GM23338 (cell line): ENCODE results near the gene TNFAIP8L1. TPM values are rescaled to one million over a fixed set of nuclear protein-coding genes. Genes with fewer than 3 reads are reported as not detected.

ENCODE experiments used
- ATAC-seq: fragments of 200-7000 bp; cut with Tn5 transposase; 3 replicates; pipeline ENCODE4 v1.9.1; 2020
- DNase-seq: peaks from one replicate; pipeline ENCODE4 v3.0.0-alpha.2; 2015; ENCODE audit warnings: low spot score
- H2AFZ ChIP-seq: fragments of 200-600 bp; sonication (generic); 2 replicates; pipeline ENCODE4 v1.8.0; 2016; ENCODE audit warnings: antibody characterized with exemption, mild to moderate bottlenecking, moderate library complexity
- H3F3A ChIP-seq: fragments of 200-600 bp; sonication (generic); replicated peaks from 2 replicates; pipeline ENCODE4 v1.8.0; 2017; ENCODE audit warnings: antibody characterized with exemption, mixed run types, low read depth
- H3K27ac ChIP-seq: fragments of 200-600 bp; sonication (generic); 2 replicates; pipeline ENCODE4 v1.6.1; 2016; ENCODE audit warnings: low read depth
- H3K27me3 ChIP-seq: fragments of 200-600 bp; sonication (generic); 2 replicates; pipeline ENCODE4 v1.8.0; 2016; ENCODE audit warnings: mild to moderate bottlenecking, mixed run types, moderate library complexity; ENCODE audit not compliant: insufficient read depth
- H3K36me3 ChIP-seq: fragments of 200-600 bp; sonication (generic); 2 replicates; pipeline ENCODE4 v1.8.0; 2016; ENCODE audit warnings: mild to moderate bottlenecking; ENCODE audit not compliant: insufficient read depth
- H3K4me1 ChIP-seq: fragments of 200-600 bp; sonication (generic); 2 replicates; pipeline ENCODE4 v1.8.0; 2016; ENCODE audit warnings: mild to moderate bottlenecking, moderate library complexity; ENCODE audit not compliant: insufficient read depth
- H3K4me2 ChIP-seq: fragments of 200-600 bp; sonication (generic); 2 replicates; pipeline ENCODE4 v1.7.1; 2017; ENCODE audit warnings: mixed run types
- H3K4me3 ChIP-seq: fragments of 200-600 bp; sonication (generic); 2 replicates; pipeline ENCODE4 v1.6.1; 2016; ENCODE audit warnings: mixed run types
- H3K79me2 ChIP-seq: fragments of 200-600 bp; sonication (generic); replicated peaks from 2 replicates; pipeline ENCODE4 v1.8.0; 2017; ENCODE audit warnings: mild to moderate bottlenecking; ENCODE audit not compliant: insufficient read depth
- H3K9me2 ChIP-seq: fragments of 200-600 bp; sonication (generic); 2 replicates; pipeline ENCODE4 v1.8.0; 2017; ENCODE audit not compliant: insufficient read depth
- H4K20me1 ChIP-seq: fragments of 200-600 bp; sonication (generic); replicated peaks from 2 replicates; pipeline ENCODE4 v1.8.0; 2017; ENCODE audit warnings: mild to moderate bottlenecking; ENCODE audit not compliant: insufficient read depth
- H3K27ac Mint-ChIP-seq: 2 replicates; pipeline ENCODE4 v1.8.0; 2020; ENCODE audit warnings: inconsistent platforms, mild to moderate bottlenecking, moderate library complexity, mixed read lengths
- H3K27me3 Mint-ChIP-seq: 3 replicates; pipeline ENCODE4 v1.8.0; 2022; ENCODE audit warnings: low read depth, mild to moderate bottlenecking, moderate library complexity, mixed read lengths, inconsistent platforms; ENCODE audit not compliant: insufficient read depth, poor library complexity
- H3K36me3 Mint-ChIP-seq: 3 replicates; pipeline ENCODE4 v1.8.0; 2021; ENCODE audit warnings: low read depth, mild to moderate bottlenecking, inconsistent platforms, moderate library complexity, mixed read lengths
- H3K4me1 Mint-ChIP-seq: 3 replicates; pipeline ENCODE4 v1.8.0; 2020; ENCODE audit warnings: mild to moderate bottlenecking, inconsistent platforms, mixed read lengths
- H3K4me3 Mint-ChIP-seq: 3 replicates; pipeline ENCODE4 v1.8.0; 2021; ENCODE audit warnings: moderate library complexity, mild to moderate bottlenecking, inconsistent platforms, mixed read lengths
- H3K9me3 Mint-ChIP-seq: 3 replicates; pipeline ENCODE4 v1.8.0; 2020; ENCODE audit warnings: moderate library complexity, mild to moderate bottlenecking, inconsistent platforms, mixed read lengths
- CREB1 ChIP-seq: fragments of 250-450 bp; sonication (Bioruptor Pico); IDR thresholded peaks from 2 replicates; pipeline ENCODE4 v1.5.0; 2020; ENCODE audit warnings: low read depth, mild to moderate bottlenecking, moderate library complexity
- EZH2 ChIP-seq: fragments of 200-600 bp; sonication (generic); IDR thresholded peaks from one replicate; pipeline ENCODE4 v1.8.0; 2017; ENCODE audit warnings: antibody characterized with exemption, mild to moderate bottlenecking, low read depth; ENCODE audit not compliant: unreplicated experiment
- EZH2phosphoT487 ChIP-seq: fragments of 200-600 bp; sonication (generic); IDR thresholded peaks from one replicate; pipeline ENCODE4 v1.8.1; 2018; ENCODE audit warnings: antibody characterized with exemption; ENCODE audit not compliant: unreplicated experiment
- JUNB ChIP-seq: IDR thresholded peaks from one replicate; pipeline ENCODE4 v1.6.1; 2016; ENCODE audit warnings: antibody characterized with exemption; ENCODE audit not compliant: unreplicated experiment
- NANOG ChIP-seq: IDR thresholded peaks from 2 replicates; pipeline ENCODE4 v1.6.1; 2016; ENCODE audit warnings: antibody characterized with exemption, borderline replicate concordance
- POLR2AphosphoS5 ChIP-seq: IDR thresholded peaks from 2 replicates; pipeline ENCODE4 v1.6.1; 2016; ENCODE audit warnings: antibody characterized with exemption, low read depth
- STAT1 ChIP-seq: IDR thresholded peaks from one replicate; pipeline ENCODE4 v1.6.1; 2016; ENCODE audit warnings: antibody characterized with exemption; ENCODE audit not compliant: unreplicated experiment
- ZNF114 ChIP-seq: fragments of 250-450 bp; sonication (Bioruptor Pico); IDR thresholded peaks from 2 replicates; pipeline ENCODE4 v1.5.0; 2020; ENCODE audit warnings: mild to moderate bottlenecking, moderate library complexity
- ZNF331 ChIP-seq: fragments of 250-450 bp; sonication (Bioruptor Pico); IDR thresholded peaks from 2 replicates; pipeline ENCODE4 v1.5.0; 2020; ENCODE audit warnings: low read depth, mild to moderate bottlenecking, moderate library complexity
- polyA plus RNA-seq: library from polyadenylated mRNA; unstranded; fragments of >200 nt; fragmentation: Nextera tagmentation; extraction: Ambion mirVana; gene quantifications from 2 replicates; pipeline ENCODE4 v1.2.1, GENCODE V29; 2016
- total RNA-seq: library from RNA; depleted of rRNA; stranded (reverse); fragments of >200 nt; shearing (Covaris generic); gene quantifications from 2 replicates; pipeline ENCODE4 v1.2.3, GENCODE V29; 2014
- TF ChIP-seq, protein P1 (sequence below), 2 experiments: fragments of 200-600 bp in 1 of 2; sonication (generic) in 1 of 2; conservative IDR thresholded peaks; 2 replicates each; pipeline versions ENCODE4 v1.5.1 to v1.6.1; 2016 to 2017; ENCODE audit warnings: antibody characterized with exemption in 2 of 2, low read depth in 2 of 2, mild to moderate bottlenecking in 2 of 2, moderate library complexity in 1 of 2
- TF ChIP-seq, protein P2 (sequence below): IDR thresholded peaks from one replicate; pipeline ENCODE4 v1.6.1; 2018; ENCODE audit warnings: antibody characterized with exemption; ENCODE audit not compliant: unreplicated experiment
- TF ChIP-seq, protein P3 (sequence below): fragments of 250-450 bp; sonication (Bioruptor Pico); IDR thresholded peaks from 2 replicates; pipeline ENCODE4 v1.5.0; 2020; ENCODE audit warnings: mild to moderate bottlenecking, moderate library complexity
- TF ChIP-seq, protein P4 (sequence below): IDR thresholded peaks from 2 replicates; pipeline ENCODE4 v1.6.1; 2016; ENCODE audit warnings: antibody characterized with exemption

TNFAIP8L1 gene
- total and polyA plus RNA-seq, 2 experiments from 2014 or later = 2.7 to 4.1 TPM

DNA sequence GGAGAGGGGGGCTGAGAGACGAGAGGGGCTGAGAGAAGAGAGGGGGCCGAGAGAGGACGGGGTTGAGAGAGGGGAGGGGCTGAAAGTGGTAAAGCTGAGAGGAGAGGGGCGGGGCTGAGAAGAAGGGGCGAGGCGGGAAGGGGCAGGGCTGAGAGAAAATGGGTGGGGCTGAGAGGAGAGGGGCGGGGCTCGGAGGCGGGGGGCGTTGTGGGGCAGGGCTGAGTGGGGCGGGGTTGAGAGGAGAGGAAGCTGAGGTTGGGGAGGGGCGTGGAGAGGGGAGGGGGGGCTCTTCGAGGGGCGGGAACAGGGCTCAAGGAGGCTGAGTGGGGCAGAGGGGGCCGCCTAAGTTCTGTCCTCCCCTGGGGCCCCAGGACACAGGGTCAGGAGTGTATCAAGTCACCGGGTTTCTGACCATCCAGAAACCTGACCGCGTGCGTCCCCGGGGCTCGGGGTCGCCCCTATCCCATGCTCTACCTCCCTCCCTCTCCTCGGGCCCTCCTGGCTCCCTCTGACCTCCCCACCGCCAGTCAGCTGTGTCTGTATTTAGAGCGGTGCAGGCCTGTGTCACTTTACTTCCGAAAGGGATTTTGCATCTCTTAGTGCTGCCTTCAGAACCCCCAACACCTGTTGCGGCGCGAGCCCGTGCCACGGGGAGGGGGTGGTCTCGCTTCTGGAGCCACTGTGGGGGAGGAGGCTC lies 41.2 kb upstream of the TNFAIP8L1 start:
- H3K79me2 ChIP-seq = no peaks in the 10 kb centered on the region
- no peaks in the 10 kb centered on the region; the same call in 1 of the 2 replicates for H4K20me1 ChIP-seq
- peak overlapping the region; percentile 96; the same call in 1 of the 2 replicates for H2AFZ ChIP-seq
- H3K4me3 Mint-ChIP-seq = peak overlapping the region; percentile 76
- peaks cover 13% of the 10 kb centered on the region; the same call in 1 of the 2 replicates for H3F3A ChIP-seq
- no peaks in the 10 kb centered on the region for H3K9me2 ChIP-seq
- 0 out of 2 replicates have a peak, but pooled peaks cover 4% of the 10 kb centered on the region for H3K4me1 ChIP-seq
- no peaks in the 10 kb centered on the region for H3K9me3 Mint-ChIP-seq
- no peak overlapping the region for H3K27ac ChIP-seq
- TF ChIP-seq ZNF114 (no peak), POLR2AphosphoS5 (no peak), NANOG (no peak), ZNF331 (CRISPR knock-in tag) (no peak), JUNB (no peak), CREB1 (CRISPR knock-in tag) (no peak), EZH2 (no peak), EZH2phosphoT487 (no peak), STAT1 (no peak)
- TF ChIP-seq, protein P1, sequence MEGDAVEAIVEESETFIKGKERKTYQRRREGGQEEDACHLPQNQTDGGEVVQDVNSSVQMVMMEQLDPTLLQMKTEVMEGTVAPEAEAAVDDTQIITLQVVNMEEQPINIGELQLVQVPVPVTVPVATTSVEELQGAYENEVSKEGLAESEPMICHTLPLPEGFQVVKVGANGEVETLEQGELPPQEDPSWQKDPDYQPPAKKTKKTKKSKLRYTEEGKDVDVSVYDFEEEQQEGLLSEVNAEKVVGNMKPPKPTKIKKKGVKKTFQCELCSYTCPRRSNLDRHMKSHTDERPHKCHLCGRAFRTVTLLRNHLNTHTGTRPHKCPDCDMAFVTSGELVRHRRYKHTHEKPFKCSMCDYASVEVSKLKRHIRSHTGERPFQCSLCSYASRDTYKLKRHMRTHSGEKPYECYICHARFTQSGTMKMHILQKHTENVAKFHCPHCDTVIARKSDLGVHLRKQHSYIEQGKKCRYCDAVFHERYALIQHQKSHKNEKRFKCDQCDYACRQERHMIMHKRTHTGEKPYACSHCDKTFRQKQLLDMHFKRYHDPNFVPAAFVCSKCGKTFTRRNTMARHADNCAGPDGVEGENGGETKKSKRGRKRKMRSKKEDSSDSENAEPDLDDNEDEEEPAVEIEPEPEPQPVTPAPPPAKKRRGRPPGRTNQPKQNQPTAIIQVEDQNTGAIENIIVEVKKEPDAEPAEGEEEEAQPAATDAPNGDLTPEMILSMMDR (conservative IDR thresholded peaks at IDR 0.05; ENCODE audit: low read depth in 2 of 2) = no peak
- TF ChIP-seq, protein P2, sequence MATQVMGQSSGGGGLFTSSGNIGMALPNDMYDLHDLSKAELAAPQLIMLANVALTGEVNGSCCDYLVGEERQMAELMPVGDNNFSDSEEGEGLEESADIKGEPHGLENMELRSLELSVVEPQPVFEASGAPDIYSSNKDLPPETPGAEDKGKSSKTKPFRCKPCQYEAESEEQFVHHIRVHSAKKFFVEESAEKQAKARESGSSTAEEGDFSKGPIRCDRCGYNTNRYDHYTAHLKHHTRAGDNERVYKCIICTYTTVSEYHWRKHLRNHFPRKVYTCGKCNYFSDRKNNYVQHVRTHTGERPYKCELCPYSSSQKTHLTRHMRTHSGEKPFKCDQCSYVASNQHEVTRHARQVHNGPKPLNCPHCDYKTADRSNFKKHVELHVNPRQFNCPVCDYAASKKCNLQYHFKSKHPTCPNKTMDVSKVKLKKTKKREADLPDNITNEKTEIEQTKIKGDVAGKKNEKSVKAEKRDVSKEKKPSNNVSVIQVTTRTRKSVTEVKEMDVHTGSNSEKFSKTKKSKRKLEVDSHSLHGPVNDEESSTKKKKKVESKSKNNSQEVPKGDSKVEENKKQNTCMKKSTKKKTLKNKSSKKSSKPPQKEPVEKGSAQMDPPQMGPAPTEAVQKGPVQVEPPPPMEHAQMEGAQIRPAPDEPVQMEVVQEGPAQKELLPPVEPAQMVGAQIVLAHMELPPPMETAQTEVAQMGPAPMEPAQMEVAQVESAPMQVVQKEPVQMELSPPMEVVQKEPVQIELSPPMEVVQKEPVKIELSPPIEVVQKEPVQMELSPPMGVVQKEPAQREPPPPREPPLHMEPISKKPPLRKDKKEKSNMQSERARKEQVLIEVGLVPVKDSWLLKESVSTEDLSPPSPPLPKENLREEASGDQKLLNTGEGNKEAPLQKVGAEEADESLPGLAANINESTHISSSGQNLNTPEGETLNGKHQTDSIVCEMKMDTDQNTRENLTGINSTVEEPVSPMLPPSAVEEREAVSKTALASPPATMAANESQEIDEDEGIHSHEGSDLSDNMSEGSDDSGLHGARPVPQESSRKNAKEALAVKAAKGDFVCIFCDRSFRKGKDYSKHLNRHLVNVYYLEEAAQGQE = no peak
- TF ChIP-seq, protein P3, sequence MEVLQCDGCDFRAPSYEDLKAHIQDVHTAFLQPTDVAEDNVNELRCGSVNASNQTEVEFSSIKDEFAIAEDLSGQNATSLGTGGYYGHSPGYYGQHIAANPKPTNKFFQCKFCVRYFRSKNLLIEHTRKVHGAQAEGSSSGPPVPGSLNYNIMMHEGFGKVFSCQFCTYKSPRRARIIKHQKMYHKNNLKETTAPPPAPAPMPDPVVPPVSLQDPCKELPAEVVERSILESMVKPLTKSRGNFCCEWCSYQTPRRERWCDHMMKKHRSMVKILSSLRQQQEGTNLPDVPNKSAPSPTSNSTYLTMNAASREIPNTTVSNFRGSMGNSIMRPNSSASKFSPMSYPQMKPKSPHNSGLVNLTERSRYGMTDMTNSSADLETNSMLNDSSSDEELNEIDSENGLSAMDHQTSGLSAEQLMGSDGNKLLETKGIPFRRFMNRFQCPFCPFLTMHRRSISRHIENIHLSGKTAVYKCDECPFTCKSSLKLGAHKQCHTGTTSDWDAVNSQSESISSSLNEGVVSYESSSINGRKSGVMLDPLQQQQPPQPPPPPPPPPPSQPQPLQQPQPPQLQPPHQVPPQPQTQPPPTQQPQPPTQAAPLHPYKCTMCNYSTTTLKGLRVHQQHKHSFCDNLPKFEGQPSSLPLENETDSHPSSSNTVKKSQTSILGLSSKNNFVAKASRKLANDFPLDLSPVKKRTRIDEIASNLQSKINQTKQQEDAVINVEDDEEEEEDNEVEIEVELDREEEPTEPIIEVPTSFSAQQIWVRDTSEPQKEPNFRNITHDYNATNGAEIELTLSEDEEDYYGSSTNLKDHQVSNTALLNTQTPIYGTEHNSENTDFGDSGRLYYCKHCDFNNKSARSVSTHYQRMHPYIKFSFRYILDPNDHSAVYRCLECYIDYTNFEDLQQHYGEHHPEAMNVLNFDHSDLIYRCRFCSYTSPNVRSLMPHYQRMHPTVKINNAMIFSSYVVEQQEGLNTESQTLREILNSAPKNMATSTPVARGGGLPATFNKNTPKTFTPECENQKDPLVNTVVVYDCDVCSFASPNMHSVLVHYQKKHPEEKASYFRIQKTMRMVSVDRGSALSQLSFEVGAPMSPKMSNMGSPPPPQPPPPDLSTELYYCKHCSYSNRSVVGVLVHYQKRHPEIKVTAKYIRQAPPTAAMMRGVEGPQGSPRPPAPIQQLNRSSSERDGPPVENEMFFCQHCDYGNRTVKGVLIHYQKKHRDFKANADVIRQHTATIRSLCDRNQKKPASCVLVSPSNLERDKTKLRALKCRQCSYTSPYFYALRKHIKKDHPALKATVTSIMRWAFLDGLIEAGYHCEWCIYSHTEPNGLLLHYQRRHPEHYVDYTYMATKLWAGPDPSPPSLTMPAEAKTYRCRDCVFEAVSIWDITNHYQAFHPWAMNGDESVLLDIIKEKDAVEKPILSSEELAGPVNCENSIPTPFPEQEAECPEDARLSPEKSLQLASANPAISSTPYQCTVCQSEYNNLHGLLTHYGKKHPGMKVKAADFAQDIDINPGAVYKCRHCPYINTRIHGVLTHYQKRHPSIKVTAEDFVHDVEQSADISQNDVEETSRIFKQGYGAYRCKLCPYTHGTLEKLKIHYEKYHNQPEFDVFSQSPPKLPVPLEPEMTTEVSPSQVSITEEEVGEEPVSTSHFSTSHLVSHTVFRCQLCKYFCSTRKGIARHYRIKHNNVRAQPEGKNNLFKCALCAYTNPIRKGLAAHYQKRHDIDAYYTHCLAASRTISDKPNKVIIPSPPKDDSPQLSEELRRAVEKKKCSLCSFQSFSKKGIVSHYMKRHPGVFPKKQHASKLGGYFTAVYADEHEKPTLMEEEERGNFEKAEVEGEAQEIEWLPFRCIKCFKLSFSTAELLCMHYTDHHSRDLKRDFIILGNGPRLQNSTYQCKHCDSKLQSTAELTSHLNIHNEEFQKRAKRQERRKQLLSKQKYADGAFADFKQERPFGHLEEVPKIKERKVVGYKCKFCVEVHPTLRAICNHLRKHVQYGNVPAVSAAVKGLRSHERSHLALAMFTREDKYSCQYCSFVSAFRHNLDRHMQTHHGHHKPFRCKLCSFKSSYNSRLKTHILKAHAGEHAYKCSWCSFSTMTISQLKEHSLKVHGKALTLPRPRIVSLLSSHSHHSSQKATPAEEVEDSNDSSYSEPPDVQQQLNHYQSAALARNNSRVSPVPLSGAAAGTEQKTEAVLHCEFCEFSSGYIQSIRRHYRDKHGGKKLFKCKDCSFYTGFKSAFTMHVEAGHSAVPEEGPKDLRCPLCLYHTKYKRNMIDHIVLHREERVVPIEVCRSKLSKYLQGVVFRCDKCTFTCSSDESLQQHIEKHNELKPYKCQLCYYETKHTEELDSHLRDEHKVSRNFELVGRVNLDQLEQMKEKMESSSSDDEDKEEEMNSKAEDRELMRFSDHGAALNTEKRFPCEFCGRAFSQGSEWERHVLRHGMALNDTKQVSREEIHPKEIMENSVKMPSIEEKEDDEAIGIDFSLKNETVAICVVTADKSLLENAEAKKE (CRISPR knock-in tag) = no peak
- TF ChIP-seq, protein P4, sequence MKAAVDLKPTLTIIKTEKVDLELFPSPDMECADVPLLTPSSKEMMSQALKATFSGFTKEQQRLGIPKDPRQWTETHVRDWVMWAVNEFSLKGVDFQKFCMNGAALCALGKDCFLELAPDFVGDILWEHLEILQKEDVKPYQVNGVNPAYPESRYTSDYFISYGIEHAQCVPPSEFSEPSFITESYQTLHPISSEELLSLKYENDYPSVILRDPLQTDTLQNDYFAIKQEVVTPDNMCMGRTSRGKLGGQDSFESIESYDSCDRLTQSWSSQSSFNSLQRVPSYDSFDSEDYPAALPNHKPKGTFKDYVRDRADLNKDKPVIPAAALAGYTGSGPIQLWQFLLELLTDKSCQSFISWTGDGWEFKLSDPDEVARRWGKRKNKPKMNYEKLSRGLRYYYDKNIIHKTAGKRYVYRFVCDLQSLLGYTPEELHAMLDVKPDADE = no peak
- H3K36me3 ChIP-seq = no peaks in the 10 kb centered on the region
- no peak overlapping the region for H3K27ac Mint-ChIP-seq
- peaks cover 38% of the 10 kb centered on the region for H3K27me3 ChIP-seq
- ATAC-seq = peak; percentile 81
- H3K4me1 Mint-ChIP-seq = peaks cover 6% of the 10 kb centered on the region; the same call in 2 of the 3 replicates
- H3K4me3 ChIP-seq = peak overlapping the region; percentile 70
- peak overlapping the region; percentile 90 for H3K4me2 ChIP-seq
- no peaks in the 10 kb centered on the region for H3K36me3 Mint-ChIP-seq
- peaks cover 21% of the 10 kb centered on the region for H3K27me3 Mint-ChIP-seq
- peak; percentile 87 for DNase-seq
